Activated CD4-positive, alpha-beta T cell treated with anti-CD3 and anti-CD28 coated beads, Interleukin-2, amount 50 U/mL, for 4 hours (primary cell): ENCODE data around the gene RNU6-1.

Experiments
- DNase-seq, 2 experiments: peaks; one replicate each; pipeline ENCODE4 v3.0.0-alpha.2; 2020

RNU6-1 gene

GRCh38 chr15:67832031-67832551, 7.8 kb downstream of the RNU6-1 start:
- no peak for DNase-seq

GRCh38 chr15:67831363-67831762, 8.5 kb downstream of the RNU6-1 start:
- no peak for DNase-seq

- no peak for DNase-seq
Measured at GRCh38 chr15:67829647-67830504, 10.0 kb downstream of the RNU6-1 start.

GRCh38 chr15:67828969-67829646, 10.7 kb downstream of the RNU6-1 start:
- DNase-seq: no peak

- no peak for DNase-seq
Measured at GRCh38 chr15:67828278-67828968, 11.4 kb downstream of the RNU6-1 start.

GRCh38 chr15:67827562-67828277, 12.1 kb downstream of the RNU6-1 start:
- DNase-seq: no peak

GRCh38 chr15:67826717-67827561, 12.9 kb downstream of the RNU6-1 start:
- no peak for DNase-seq

GRCh38 chr15:67825881-67826716, 13.7 kb downstream of the RNU6-1 start:
- DNase-seq: no peak

- DNase-seq: no peak
Measured at GRCh38 chr15:67824976-67825880, 14.6 kb downstream of the RNU6-1 start, which contains the start of gene SKOR1. TSS of gene SKOR1 (plus strand) at chr15:67825509. CDS start at chr15:67825603, 94 bp downstream.

- DNase-seq: no peak
Measured at GRCh38 chr15:67824197-67824968, 15.5 kb downstream of the RNU6-1 start.

GRCh38 chr15:67823314-67824196, 16.3 kb downstream of the RNU6-1 start:
- DNase-seq: no peak

GRCh38 chr15:67822537-67823313, 17.1 kb downstream of the RNU6-1 start:
- DNase-seq: no peak

- no peak for DNase-seq
Measured at GRCh38 chr15:67821784-67822440, 17.9 kb downstream of the RNU6-1 start.

GRCh38 chr15:67820992-67821783, 18.7 kb downstream of the RNU6-1 start:
- no peak for DNase-seq
